ENCODE data around the gene TPM4. TPM values are rescaled to one million over a fixed set of nuclear protein-coding genes. Genes with fewer than 3 reads are reported as not detected.

The TPM4 gene
- total and polyA plus RNA-seq, 8 donors = 437 to 631 (median 556) TPM

DNA sequence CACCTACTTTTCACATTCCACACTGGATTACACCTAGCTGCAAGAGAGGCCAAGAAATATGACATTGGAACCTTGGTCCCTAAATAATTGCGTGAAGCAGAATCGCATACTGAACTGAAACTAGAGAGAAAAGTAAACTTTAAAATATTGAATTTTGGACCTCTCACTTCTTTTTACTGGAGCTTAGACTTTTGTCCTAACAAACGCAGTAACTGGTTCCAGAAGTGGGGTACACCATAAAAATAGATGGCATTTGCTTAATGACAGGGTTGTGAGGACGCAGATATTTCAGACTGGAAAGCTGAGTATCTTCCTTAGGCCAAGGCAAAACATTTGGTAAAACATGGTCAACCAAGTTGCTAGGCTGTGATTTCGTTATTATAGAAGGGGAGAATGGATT lies 19.2 kb upstream of the TPM4 start:
- intact Hi-C loops (cut with DNase I) = no loop called here
- Histone ChIP-seq H3K4me1 (no peaks in the 10 kb centered on the region), H3K27me3 (no peaks in the 10 kb centered on the region), H3K9me3 (peaks cover 0 to 9% of the 10 kb centered on the region in 2 donors), H3K36me3 (no peaks in the 10 kb centered on the region), H3K4me3 (no peak overlapping the region), H3K27ac (no peak overlapping the region)
- TF ChIP-seq, protein P1, sequence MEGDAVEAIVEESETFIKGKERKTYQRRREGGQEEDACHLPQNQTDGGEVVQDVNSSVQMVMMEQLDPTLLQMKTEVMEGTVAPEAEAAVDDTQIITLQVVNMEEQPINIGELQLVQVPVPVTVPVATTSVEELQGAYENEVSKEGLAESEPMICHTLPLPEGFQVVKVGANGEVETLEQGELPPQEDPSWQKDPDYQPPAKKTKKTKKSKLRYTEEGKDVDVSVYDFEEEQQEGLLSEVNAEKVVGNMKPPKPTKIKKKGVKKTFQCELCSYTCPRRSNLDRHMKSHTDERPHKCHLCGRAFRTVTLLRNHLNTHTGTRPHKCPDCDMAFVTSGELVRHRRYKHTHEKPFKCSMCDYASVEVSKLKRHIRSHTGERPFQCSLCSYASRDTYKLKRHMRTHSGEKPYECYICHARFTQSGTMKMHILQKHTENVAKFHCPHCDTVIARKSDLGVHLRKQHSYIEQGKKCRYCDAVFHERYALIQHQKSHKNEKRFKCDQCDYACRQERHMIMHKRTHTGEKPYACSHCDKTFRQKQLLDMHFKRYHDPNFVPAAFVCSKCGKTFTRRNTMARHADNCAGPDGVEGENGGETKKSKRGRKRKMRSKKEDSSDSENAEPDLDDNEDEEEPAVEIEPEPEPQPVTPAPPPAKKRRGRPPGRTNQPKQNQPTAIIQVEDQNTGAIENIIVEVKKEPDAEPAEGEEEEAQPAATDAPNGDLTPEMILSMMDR (IDR thresholded peaks at IDR 0.05) = no peak
- ATAC-seq = no peak
- no peak for DNase-seq

DNA sequence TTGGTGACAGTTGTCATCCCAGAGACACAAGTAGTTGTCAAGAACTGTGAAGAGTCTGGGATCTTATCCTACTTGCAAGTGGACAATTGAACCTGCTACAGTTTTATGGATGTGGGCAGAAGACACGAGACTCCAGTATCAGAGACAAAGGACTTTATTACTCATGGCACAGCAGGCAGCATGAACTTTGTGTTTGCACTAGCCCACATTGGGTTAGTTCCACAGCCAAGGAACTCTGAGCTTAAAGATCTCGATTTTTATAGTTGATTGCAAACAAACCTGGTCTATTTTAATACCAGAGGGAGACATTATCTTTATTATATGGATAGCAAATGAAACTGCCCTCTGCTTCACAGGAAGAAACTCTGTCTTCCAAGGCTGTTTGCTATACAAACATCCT lies 16.0 kb upstream of the TPM4 start:
- TF ChIP-seq, protein P1 (IDR thresholded peaks at IDR 0.05) = no peak
- H3K36me3 ChIP-seq = no peaks in the 10 kb centered on the region
- peaks cover 0 to 9% of the 10 kb centered on the region in 2 donors for H3K9me3 ChIP-seq
- DNase-seq (no peak), ATAC-seq (no peak)
- H3K27ac ChIP-seq = no peak overlapping the region
- peaks cover 0 to 6% of the 10 kb centered on the region in 2 donors for H3K4me1 ChIP-seq
- H3K4me3 ChIP-seq = no peak overlapping the region
- intact Hi-C loops (cut with DNase I) = no loop called here
- H3K27me3 ChIP-seq = no peaks in the 10 kb centered on the region

DNA sequence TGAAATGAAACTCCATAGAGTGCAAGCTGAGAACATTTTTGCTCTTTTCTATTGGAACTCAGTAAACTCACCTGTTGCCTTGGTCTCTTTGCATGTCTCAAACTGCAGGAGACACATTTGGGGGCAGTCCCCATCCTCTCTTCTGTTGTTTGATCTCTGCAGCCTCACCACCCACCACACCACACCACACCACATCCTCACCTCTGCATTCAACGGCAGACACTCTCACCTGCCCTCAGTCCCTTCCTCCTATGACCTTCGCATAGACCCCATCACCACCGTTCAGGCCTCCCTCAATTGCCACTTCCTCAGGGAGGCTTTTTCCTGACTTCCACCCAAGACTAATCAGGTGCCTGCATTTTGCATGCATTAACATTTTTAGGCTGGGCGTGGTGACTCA lies 14.4 kb upstream of the TPM4 start:
- no peak for DNase-seq
- ATAC-seq = no peak
- TF ChIP-seq, protein P1 (IDR thresholded peaks at IDR 0.05) = no peak
- Histone ChIP-seq H3K9me3 (peaks cover 0 to 4% of the 10 kb centered on the region in 2 donors), H3K36me3 (no peaks in the 10 kb centered on the region), H3K27ac (no peak overlapping the region), H3K4me3 (no peak overlapping the region), H3K4me1 (peaks cover under 1 to 16% of the 10 kb centered on the region in 2 donors), H3K27me3 (no peaks in the 10 kb centered on the region)
- intact Hi-C loops (cut with DNase I) = no loop called here

DNA sequence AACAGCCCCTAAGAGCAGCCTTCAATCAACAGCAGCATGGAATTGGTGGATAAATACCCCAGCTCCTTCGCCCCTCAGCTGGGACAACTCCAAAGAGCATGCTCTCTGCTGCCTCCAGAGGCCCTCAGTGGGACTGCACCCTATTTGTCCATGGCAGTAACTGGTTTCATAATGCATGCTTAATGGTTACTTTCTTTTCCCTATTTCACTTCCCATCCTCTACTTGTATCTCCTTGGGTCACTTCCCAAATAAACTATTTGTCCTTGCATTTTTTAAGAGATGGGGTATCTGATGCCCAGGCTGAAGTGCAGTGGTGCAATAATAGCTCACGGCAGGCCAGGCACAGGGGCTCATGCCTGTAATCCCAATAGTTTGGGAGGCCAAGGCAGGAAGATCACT lies 13.5 kb upstream of the TPM4 start:
- intact Hi-C loops (cut with DNase I) = no loop called here
- ATAC-seq (peak; percentile 72), DNase-seq (no peak)
- Histone ChIP-seq H3K4me3 (no peak overlapping the region), H3K9me3 (peaks cover 0 to 2% of the 10 kb centered on the region in 2 donors), H3K27ac (no peak overlapping the region), H3K36me3 (no peaks in the 10 kb centered on the region), H3K4me1 (peaks cover 3 to 24% of the 10 kb centered on the region in 2 donors), H3K27me3 (no peaks in the 10 kb centered on the region)
- TF ChIP-seq, protein P1 (IDR thresholded peaks at IDR 0.05) = peak; percentile 81 to 94

DNA sequence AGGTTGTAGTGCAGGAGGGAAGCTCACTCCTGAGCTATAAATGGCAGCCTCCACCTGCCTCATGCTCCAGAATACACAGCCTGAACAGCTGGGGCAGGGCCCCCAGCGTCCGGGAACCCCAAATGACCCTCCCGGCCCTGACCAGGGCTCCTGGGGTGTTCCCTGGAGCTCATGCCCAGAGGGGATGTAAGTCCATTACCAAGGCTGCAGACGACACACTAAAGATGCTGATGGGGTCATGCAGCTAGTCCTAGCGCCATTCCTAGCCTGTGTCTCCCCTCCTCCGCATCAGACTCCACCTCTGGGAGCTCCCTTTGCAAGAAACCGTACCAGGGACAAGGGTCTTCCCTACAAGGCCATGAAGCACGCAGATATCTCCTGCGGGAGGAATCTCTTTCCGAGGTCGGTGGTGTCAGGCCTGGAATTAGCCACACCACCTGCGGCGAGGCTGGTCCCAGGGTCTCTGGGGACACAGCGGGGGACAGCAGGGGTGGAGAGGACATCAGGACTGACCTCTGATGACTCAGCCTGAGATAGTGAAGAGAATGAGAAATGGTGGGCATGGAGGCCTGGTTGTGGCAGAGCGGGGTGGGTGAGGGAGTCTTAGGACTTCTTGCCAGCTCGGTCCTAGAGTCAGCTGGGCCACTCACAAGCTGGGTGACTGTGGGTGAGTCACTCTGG lies 11.9 kb upstream of the TPM4 start:
- Histone ChIP-seq H3K36me3 (no peaks in the 10 kb centered on the region), H3K9me3 (peaks cover 0 to 2% of the 10 kb centered on the region in 2 donors), H3K4me1 (peaks cover 3 to 25% of the 10 kb centered on the region in 2 donors), H3K27ac (no peak overlapping the region), H3K4me3 (no peak overlapping the region), H3K27me3 (no peaks in the 10 kb centered on the region)
- DNase-seq (no peak), ATAC-seq (no peak)
- intact Hi-C loops (cut with DNase I) = no loop called here
- TF ChIP-seq, protein P1 (IDR thresholded peaks at IDR 0.05) = no peak

Data from left lung (tissue), 10 donors.